RWPE2 (cell line): Measurements from ENCODE around the gene COL27A1.

Experiments
- ATAC-seq: fragments of 200-7000 bp; cut with Tn5 transposase; 3 replicates; pipeline ENCODE4 v1.9.1; 2021; ENCODE audit warnings: low read depth
- DNase-seq: peaks from one replicate; pipeline ENCODE4 v3.0.0-alpha.2; 2020; ENCODE audit warnings: low spot score
- H3K27ac ChIP-seq: fragments of 450-650 bp; 2 replicates; pipeline ENCODE4 v1.5.1; 2017; ENCODE audit warnings: mild to moderate bottlenecking; ENCODE audit not compliant: poor library complexity, severe bottlenecking
- H3K27me3 ChIP-seq: fragments of 250-450 bp; sonication (Bioruptor Pico); 2 replicates; pipeline ENCODE4 v1.5.1; 2021; ENCODE audit warnings: mild to moderate bottlenecking, moderate library complexity; ENCODE audit not compliant: insufficient read depth, poor library complexity, severe bottlenecking
- H3K36me3 ChIP-seq: fragments of 250-450 bp; sonication (Bioruptor Pico); 2 replicates; pipeline ENCODE4 v1.5.1; 2020; ENCODE audit warnings: low read depth, mild to moderate bottlenecking, moderate library complexity
- H3K4me1 ChIP-seq: fragments of 250-450 bp; sonication (Bioruptor Pico); 2 replicates; pipeline ENCODE4 v1.5.1; 2021; ENCODE audit warnings: mild to moderate bottlenecking, moderate library complexity; ENCODE audit not compliant: insufficient read depth, poor library complexity, severe bottlenecking
- H3K4me3 ChIP-seq: fragments of 250-450 bp; sonication (Bioruptor Pico); 2 replicates; pipeline ENCODE4 v1.5.1; 2021; ENCODE audit warnings: mild to moderate bottlenecking, moderate library complexity; ENCODE audit not compliant: severe bottlenecking
- H3K9me3 ChIP-seq: fragments of 250-450 bp; sonication (Bioruptor Pico); 2 replicates; pipeline ENCODE4 v1.5.1; 2021; ENCODE audit warnings: mild to moderate bottlenecking, moderate library complexity; ENCODE audit not compliant: severe bottlenecking
- CTCF ChIP-seq: fragments of 450-650 bp; IDR thresholded peaks from one replicate; pipeline ENCODE4 v1.5.1; 2017; ENCODE audit warnings: mild to moderate bottlenecking, moderate library complexity; ENCODE audit not compliant: poor library complexity, severe bottlenecking

Gene COL27A1

GRCh38 chr9:114120192-114121014 lies 34.9 kb upstream of the COL27A1 start:
- TF ChIP-seq CTCF = no peak
- H3K4me1 ChIP-seq = no peaks in the 10 kb centered on the region
- no peak for ATAC-seq
- DNase-seq = no peak
- H3K27ac ChIP-seq = no peak overlapping the region
- H3K4me3 ChIP-seq = no peak overlapping the region
- H3K27me3 ChIP-seq = peaks cover 11% of the 10 kb centered on the region
- no peaks in the 10 kb centered on the region for H3K9me3 ChIP-seq
- H3K36me3 ChIP-seq = no peaks in the 10 kb centered on the region

DNA sequence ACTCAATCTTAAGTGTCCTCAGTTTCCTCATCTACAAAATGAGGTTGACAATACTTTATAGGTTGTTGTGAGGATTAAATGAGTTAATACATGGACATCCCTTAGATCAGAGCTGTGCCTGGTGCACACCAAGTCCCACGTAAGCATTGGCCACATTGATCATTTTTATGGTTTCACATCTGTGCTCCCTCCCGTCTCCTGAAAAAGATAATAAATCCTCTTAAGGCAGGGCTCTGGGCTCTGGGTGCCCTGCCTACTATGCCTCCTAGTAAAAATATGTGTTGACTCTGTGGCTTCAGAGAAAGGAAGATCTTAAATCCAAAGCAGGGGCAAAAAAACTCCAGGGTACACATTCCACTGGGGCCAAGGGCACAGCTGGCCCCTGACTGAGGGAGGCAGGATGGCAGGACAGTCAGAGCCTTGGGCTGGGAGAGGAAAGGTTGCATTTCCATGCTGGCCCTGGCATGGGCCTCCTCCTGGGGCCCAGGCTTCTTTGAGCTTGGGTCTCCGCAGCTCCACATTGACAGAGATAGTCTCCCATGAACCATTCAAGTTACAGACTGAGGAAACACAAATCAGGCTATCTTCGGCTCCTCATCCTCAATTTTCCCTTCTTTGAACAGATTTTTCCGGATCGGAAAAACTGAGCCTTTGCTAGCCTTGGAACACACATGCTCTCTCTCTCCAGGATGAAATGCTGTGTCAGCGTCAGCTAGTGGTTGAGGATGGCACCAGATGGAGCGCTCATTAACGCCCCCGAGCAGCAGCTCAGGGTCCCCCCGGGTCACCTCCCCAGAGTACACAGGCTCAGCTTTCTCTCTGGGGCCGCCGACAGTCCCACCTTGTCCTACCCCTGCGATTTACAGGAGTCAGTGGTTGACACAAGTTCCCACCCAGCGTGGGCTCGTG lies 33.9 kb upstream of the COL27A1 start:
- no peak for ATAC-seq
- Histone ChIP-seq H3K36me3 (no peaks in the 10 kb centered on the region), H3K9me3 (no peaks in the 10 kb centered on the region), H3K4me3 (no peak overlapping the region), H3K27me3 (peaks cover 11% of the 10 kb centered on the region), H3K4me1 (no peaks in the 10 kb centered on the region), H3K27ac (no peak overlapping the region)
- no peak for DNase-seq
- no peak for TF ChIP-seq CTCF

DNA sequence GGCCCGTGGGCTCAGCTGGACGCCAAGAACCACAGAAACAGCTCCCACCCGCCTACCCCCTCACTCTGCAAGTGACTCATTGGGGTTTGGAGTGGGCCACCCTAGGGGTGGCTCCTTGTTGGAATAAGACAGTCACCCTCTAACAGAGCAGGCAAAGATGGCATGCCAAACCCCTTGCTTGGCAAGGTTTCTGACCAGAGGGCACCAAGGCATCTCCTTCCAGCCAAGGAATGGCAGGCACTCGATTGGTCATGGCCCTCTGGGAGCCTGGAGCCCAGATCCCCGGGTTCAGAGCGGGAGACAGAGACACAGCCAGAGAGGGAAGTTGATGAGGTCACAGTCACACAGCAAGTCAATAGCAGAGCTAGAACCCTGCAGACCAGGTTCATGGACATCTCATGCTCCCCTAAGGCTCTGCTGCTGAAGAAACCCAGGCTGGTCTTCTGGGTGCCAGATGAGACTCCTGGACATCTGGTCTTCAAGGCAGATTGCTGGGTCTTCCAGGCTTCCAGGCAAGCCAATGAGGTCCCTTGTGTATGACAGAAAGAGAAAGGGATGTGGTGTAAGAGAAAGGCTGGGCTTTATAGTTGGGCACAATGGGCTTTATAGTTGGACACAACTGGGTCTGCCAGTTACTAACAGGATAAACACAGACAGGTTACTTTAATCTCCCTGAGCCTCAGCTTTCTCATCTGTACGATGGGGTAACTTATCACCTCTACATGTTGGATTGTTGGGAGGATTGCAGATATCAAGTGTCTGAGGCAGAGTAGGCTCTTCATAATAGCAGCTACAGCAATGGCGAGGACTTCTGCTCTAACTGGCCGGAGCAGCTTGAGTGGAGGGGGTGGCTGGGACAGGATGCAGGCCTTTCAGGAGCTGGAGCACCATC lies 33.0 kb upstream of the COL27A1 start:
- no peak overlapping the region for H3K4me3 ChIP-seq
- no peak for ATAC-seq
- no peak for TF ChIP-seq CTCF
- no peaks in the 10 kb centered on the region for H3K9me3 ChIP-seq
- H3K36me3 ChIP-seq = no peaks in the 10 kb centered on the region
- no peak for DNase-seq
- H3K27me3 ChIP-seq = peaks cover 11% of the 10 kb centered on the region
- H3K27ac ChIP-seq = no peak overlapping the region
- no peaks in the 10 kb centered on the region for H3K4me1 ChIP-seq

DNA sequence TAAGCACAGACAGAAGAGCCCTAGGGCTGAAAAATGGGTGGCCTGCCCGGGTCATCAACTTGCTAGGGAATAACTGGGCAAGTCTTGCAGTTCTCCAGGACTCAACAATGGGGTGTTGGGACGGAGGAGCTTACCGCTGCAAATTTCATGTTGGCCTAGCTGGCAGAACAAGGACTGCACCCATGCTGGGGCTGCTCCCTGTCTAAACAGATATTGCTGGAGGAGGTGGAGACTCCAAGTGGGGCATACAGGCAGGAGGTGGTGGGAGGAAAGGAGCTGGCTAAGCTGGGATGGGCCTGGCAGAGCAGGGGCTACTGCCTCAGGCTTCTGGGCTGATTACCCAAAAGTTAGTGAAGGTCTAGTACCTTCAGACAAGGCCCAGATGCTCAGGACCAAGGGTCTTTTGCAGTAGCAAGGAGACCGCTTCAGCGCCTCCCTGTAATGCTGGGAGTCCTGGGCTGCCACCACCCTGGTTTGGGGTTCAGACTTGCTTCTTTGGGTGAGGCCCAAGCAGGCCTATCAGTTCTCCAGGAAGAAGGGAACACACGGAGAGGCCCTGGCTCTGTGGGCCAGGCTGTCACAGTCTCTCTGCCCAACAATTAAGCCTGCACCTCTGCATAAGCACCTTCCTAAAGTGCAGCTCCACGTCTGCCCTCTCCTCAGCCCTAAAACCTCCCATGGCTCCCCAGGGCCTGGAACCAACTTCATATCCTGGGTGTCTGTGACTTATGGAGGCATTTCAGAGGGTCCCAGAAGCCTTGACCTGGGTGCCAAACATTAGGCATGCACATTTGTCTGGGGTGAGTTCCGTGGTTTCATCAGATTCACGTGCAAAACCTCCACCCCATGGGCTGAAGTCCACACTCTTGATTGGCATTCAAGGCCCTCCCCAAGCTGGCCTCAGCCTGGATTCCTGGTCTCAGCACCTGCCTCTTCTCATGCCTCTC lies 32.0 kb upstream of the COL27A1 start:
- Histone ChIP-seq H3K4me1 (no peaks in the 10 kb centered on the region), H3K36me3 (no peaks in the 10 kb centered on the region), H3K9me3 (no peaks in the 10 kb centered on the region), H3K27me3 (peaks cover 8% of the 10 kb centered on the region), H3K27ac (no peak overlapping the region), H3K4me3 (no peak overlapping the region)
- ATAC-seq (no peak), DNase-seq (no peak)
- no peak for TF ChIP-seq CTCF
